Measurements from ENCODE around the gene DDIAS. TPM values are rescaled to one million over a fixed set of nuclear protein-coding genes. Genes with fewer than 3 reads are reported as not detected.

Gene DDIAS, protein sequence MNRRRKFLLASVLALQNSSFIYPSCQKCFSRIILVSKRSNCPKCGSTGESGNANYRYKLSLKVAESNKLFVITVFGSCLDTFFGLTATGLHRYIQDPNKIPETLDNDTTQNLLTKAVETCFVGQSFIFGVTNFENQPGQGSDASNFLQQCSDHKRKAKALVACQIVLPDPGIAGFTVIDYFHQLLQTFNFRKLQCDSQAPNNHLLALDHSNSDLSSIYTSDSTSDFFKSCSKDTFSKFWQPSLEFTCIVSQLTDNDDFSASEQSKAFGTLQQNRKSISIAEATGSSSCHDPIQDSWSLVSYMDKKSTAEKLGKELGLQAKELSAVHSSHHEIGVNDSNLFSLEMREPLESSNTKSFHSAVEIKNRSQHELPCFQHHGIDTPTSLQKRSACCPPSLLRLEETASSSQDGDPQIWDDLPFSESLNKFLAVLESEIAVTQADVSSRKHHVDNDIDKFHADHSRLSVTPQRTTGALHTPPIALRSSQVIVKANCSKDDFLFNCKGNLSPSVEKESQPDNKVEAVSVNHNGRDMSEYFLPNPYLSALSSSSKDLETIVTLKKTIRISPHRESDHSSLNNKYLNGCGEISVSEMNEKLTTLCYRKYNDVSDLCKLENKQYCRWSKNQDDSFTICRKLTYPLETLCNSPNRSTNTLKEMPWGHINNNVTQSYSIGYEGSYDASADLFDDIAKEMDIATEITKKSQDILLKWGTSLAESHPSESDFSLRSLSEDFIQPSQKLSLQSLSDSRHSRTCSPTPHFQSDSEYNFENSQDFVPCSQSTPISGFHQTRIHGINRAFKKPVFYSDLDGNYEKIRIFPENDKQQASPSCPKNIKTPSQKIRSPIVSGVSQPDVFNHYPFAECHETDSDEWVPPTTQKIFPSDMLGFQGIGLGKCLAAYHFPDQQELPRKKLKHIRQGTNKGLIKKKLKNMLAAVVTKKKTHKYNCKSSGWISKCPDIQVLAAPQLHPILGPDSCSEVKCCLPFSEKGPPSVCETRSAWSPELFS
- total RNA-seq (2013; cell fraction: nucleolus; rRNA removed): 6.3 and 6.5 TPM in 2 replicates
- total RNA-seq (2014; rRNA removed): 12.3 and 13.9 TPM in 2 replicates
- total RNA-seq (2014; rRNA removed; fragmentation: Illumina TruSeq; extraction: Trizol): 13.1 and 13.6 TPM in 2 replicates
- 10.3 and 14.2 TPM in 2 replicates for total RNA-seq (2021)
- 1.8 TPM for polyA plus RNA-seq (2011; ENCODE audit: low read depth)
- polyA plus RNA-seq (2011; rRNA removed): 14.7 and 19.6 TPM in 2 replicates
- polyA plus RNA-seq (2011; cell fraction: cytosol; rRNA removed): 7.5 and 8.4 TPM in 2 replicates
- polyA plus RNA-seq (2011; cell fraction: nucleus; rRNA removed): 6.2 and 6.7 TPM in 2 replicates
- 2.3 and 3.4 TPM in 2 replicates for polyA plus RNA-seq (2012)
- 15.4 and 20.6 TPM in 2 replicates for polyA plus RNA-seq (2014; fragmentation: Illumina TruSeq; extraction: Trizol)
- polyA plus RNA-seq (2014; fragmentation: Nextera tagmentation; extraction: Ambion mirVana): 1 to 10 TPM; 6.9 to 7.0 TPM
- 7.2 and 8.8 TPM in 2 replicates for polyA plus RNA-seq (2014; rRNA removed)
- polyA plus RNA-seq (2016; fragmentation: Nextera tagmentation; extraction: Ambion mirVana): 10 to 100 TPM; 22.6 to 27.8 TPM
- 10.8 and 14.1 TPM in 2 replicates for polyA minus RNA-seq (2011; rRNA and poly(A)+ RNA removed)
- polyA minus RNA-seq (2011; cell fraction: cytosol; rRNA and poly(A)+ RNA removed): 4.0 and 4.9 TPM in 2 replicates
- 3.4 and 6.8 TPM in 2 replicates for polyA minus RNA-seq (2011; cell fraction: nucleus; rRNA and poly(A)+ RNA removed)
- percentile 58 among the genes with signal in this experiment for Bru-seq, nascent RNA
- percentile 49 among the genes with signal in this experiment for BruChase-seq, experiment 1, labeled RNA remaining after a 6-hour chase
- BruChase-seq, experiment 2, labeled RNA remaining after a 2-hour chase: percentile 63 among the genes with signal in this experiment
- long read RNA-seq, experiment 1, transcript DDIAS-211 (6 exons, 3,533 nt): major isoform, 6 of 10 reads
- long read RNA-seq, experiment 1, partial matches to known transcripts: 0 of 10 reads
- long read RNA-seq, experiment 1, other reads (novel, unspliced or antisense): 1 of 10 reads
- long read RNA-seq, experiment 2, transcript DDIAS-202 (5 exons, 607 nt): minor isoform, 11 of 121 reads
- long read RNA-seq, experiment 2, transcript DDIAS-207 (4 exons, 3,278 nt): minor isoform, 6 of 121 reads
- long read RNA-seq, experiment 2, transcript DDIAS-211 (6 exons, 3,533 nt): major isoform, 71 of 121 reads
- long read RNA-seq, experiment 2, partial matches to known transcripts: 10 of 121 reads
- long read RNA-seq, experiment 2, other reads (novel, unspliced or antisense): 20 of 121 reads

DNA sequence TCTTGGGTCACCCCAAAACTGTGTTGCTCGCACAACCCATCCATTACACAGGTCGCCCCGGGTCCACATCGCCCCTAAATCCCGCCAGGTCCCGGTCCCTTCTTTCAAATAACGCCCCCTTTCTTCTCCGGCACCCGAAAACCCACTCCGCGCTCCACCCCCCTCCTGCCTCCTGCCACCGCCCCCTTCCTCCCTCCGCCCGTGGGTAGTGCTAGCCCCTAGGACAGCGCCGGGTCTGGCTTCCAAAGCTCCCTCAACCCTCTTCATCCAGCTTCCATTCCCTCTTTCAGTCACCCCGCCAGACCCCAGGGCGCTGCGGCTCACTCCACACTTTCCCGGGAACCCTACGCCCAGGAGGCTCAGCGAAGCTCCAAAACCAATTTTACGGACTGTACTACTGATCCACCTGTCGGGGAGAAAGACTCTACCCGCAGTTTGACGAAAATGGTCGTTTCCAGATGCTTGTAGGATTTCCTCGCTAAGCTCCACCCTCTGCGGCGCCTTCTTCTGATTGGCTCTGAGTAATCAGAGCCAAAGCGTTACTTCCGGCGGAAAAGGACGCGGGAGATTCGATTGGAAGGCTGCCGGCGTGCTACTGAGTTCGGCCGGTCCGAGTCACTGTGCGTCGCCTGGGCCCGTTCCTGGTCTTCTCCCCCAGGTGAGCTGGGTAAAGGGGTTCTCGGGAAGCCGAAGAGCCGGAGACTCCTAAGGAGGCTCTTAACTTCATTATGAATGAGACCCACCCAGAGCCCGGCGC lies at the start of gene DDIAS:
Gene DDIAS, plus strand, starts transcription at position 572 of the 757 bp plus-strand sequence. CDS start 13,003 bp downstream, outside the sequence.
- 1% methylated on average over 43 of the region's 49 CpGs for WGBS (ENCODE audit: insufficient coverage, insufficient replicate concordance, low lambda C conversion rate, missing lambda C conversion rate)
- H3K79me2 ChIP-seq (ENCODE audit: control insufficient read depth, insufficient read depth, low read length): peaks cover 36% of the 10 kb centered on the region
- TF ChIP-seq, protein P1, sequence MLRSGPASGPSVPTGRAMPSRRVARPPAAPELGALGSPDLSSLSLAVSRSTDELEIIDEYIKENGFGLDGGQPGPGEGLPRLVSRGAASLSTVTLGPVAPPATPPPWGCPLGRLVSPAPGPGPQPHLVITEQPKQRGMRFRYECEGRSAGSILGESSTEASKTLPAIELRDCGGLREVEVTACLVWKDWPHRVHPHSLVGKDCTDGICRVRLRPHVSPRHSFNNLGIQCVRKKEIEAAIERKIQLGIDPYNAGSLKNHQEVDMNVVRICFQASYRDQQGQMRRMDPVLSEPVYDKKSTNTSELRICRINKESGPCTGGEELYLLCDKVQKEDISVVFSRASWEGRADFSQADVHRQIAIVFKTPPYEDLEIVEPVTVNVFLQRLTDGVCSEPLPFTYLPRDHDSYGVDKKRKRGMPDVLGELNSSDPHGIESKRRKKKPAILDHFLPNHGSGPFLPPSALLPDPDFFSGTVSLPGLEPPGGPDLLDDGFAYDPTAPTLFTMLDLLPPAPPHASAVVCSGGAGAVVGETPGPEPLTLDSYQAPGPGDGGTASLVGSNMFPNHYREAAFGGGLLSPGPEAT (IDR thresholded peaks at IDR 0.05; ENCODE audit: low read depth): peak; percentile 79
- TF ChIP-seq CEBPB (IDR thresholded peaks at IDR 0.05; ENCODE audit: borderline replicate concordance in 1 of 2, low read depth in 2 of 2, low read length in 2 of 2) (no peak), BHLHE40 (IDR thresholded peaks at IDR 0.05; ENCODE audit: borderline replicate concordance in 1 of 2, low read depth in 2 of 2, low read length in 1 of 2) (peak; percentile 93 to 98), SPI1 (IDR thresholded peaks at IDR 0.05; ENCODE audit: borderline replicate concordance, insufficient read depth, low read depth, low read length) (no peak), MYB (IDR thresholded peaks at IDR 0.05; ENCODE audit: borderline replicate concordance, low read depth, low read length) (no peak), MXI1 (IDR thresholded peaks at IDR 0.05; ENCODE audit: low read depth, low read length) (peak; percentile 100)
- TF ChIP-seq, protein P2, sequence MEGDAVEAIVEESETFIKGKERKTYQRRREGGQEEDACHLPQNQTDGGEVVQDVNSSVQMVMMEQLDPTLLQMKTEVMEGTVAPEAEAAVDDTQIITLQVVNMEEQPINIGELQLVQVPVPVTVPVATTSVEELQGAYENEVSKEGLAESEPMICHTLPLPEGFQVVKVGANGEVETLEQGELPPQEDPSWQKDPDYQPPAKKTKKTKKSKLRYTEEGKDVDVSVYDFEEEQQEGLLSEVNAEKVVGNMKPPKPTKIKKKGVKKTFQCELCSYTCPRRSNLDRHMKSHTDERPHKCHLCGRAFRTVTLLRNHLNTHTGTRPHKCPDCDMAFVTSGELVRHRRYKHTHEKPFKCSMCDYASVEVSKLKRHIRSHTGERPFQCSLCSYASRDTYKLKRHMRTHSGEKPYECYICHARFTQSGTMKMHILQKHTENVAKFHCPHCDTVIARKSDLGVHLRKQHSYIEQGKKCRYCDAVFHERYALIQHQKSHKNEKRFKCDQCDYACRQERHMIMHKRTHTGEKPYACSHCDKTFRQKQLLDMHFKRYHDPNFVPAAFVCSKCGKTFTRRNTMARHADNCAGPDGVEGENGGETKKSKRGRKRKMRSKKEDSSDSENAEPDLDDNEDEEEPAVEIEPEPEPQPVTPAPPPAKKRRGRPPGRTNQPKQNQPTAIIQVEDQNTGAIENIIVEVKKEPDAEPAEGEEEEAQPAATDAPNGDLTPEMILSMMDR (IDR thresholded peaks at IDR 0.05 in 2 of 3, conservative IDR thresholded peaks at IDR 0.05 in 1 of 3; ENCODE audit: control insufficient read depth in 2 of 3, extremely low read depth in 1 of 3, insufficient read depth in 1 of 3, low read depth in 3 of 3, low read length in 3 of 3): no peak

More for the DNA sequence above, at the start of gene DDIAS:
- ChIA-PET RAD21 (ENCODE audit: unreplicated experiment) (interaction anchor here (0.6 to 3.5 kb wide), 31 partner anchors 8 to 936 kb away, joined by 3 to 33 read pairs (median 4); partner anchors contain the start of genes CCDC90B and PCF11), CTCF (interaction anchor here (0.7 to 7.0 kb wide), 28 partner anchors 11 to 916 kb away, joined by 3 to 72 read pairs (median 5); partner anchors contain the start of gene PCF11), SMC1A (ENCODE audit: uncharacterized antibody, unreplicated experiment) (interaction anchor here (0.6 to 6.3 kb wide), 39 partner anchors 8 to 466 kb away, joined by 3 to 57 read pairs (median 4); partner anchors contain the start of genes CCDC90B and PCF11), POLR2A (interaction anchor here (0.6 to 3.5 kb wide), 20 partner anchors 10 to 918 kb away, joined by 3 to 22 read pairs (median 4); partner anchors contain the start of genes CCDC90B, PCF11 and RAB30)
- Histone ChIP-seq H3K4me2 (ENCODE audit: control insufficient read depth, insufficient read depth) (peak within 1 kb of the TSS; percentile 93), H3K36me3 (ENCODE audit: control insufficient read depth in 2 of 2, insufficient read depth in 2 of 2, low read length in 1 of 2) (no peaks in the 10 kb centered on the region), H3K9me3 (replicated peaks; ENCODE audit: control insufficient read depth, insufficient read depth, low read length) (no peaks in the 10 kb centered on the region; the same call in 2 of the 3 replicates), H3K4me1 (ENCODE audit: control insufficient read depth, insufficient read depth, low read length) (peaks cover 15% of the 10 kb centered on the region), H3K9ac (ENCODE audit: control insufficient read depth, insufficient read depth, low read length) (peak within 1 kb of the TSS; percentile 79), H3K27ac (ENCODE audit: control insufficient read depth, insufficient read depth) (peak within 1 kb of the TSS; percentile 77), H2AFZ (ENCODE audit: control insufficient read depth, low read depth, low read length) (peak within 1 kb of the TSS; percentile 99), H3K27me3 (replicated peaks in 1 of 2; ENCODE audit: control insufficient read depth in 2 of 2, insufficient read depth in 2 of 2, low read length in 1 of 2) (no peaks in the 10 kb centered on the region), H3K4me3 (peak within 1 kb of the TSS; percentile 72), H4K20me1 (ENCODE audit: control insufficient read depth, insufficient read depth) (no peaks in the 10 kb centered on the region)
- DNase-seq (ENCODE audit: low read depth, low spot score) (peak; percentile 95), FAIRE-seq (peak; percentile 71), ATAC-seq (peak; percentile 75)
- intact Hi-C loops (cut with micrococcal nuclease; ENCODE audit: unreplicated experiment) (loop anchor here (2.0 to 5.0 kb wide), 3 partner anchors 169 to 291 kb away; partner anchors contain the start of genes ANKRD42, PCF11 and RAB30), in situ Hi-C loops (cut with MboI) (loop anchor here (5.0 to 10.0 kb wide), 4 partner anchors 173 to 383 kb away; partner anchors contain the start of genes CCDC90B, PCF11 and RAB30)
- BruUV-seq (replicated peaks): no TSS peak
